ENCODE measurements around the gene CTRL.

The CTRL gene

DNA sequence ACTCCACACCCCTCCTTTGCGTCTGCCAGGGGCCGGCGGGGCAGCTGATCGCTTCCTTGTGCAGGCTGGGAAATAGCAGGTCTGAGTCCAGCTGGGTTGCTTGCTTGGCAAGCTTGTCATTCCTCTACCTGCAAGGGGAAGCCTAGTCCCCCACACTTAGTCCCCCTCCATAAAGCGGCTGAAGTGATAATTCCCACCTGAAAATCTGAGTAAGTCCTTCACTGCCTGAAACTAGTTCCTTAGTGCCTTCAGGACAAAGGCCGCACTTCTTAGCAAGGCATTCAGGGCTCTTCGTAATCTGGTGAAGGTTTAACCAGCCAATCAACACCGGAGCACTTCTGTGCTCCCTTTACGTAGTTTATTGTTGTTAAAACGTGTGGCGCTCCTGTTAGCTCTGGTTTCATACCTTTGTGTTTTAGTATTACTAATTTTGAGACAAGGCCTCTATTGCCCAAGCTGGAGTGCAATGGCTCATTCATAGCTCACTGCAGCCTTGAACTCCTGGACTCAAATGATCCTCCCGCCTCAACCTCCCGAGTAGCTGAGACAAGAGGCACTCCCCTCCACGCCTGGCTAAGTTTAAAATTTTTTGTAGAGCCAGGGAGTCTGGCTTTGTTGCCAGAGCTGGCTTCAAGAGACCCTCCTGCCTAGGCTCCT lies 37.8 kb downstream of the CTRL start:
- no peak for DNase-seq (ENCODE audit: extremely low read depth in 1 of 2, low read depth in 1 of 2)

DNA sequence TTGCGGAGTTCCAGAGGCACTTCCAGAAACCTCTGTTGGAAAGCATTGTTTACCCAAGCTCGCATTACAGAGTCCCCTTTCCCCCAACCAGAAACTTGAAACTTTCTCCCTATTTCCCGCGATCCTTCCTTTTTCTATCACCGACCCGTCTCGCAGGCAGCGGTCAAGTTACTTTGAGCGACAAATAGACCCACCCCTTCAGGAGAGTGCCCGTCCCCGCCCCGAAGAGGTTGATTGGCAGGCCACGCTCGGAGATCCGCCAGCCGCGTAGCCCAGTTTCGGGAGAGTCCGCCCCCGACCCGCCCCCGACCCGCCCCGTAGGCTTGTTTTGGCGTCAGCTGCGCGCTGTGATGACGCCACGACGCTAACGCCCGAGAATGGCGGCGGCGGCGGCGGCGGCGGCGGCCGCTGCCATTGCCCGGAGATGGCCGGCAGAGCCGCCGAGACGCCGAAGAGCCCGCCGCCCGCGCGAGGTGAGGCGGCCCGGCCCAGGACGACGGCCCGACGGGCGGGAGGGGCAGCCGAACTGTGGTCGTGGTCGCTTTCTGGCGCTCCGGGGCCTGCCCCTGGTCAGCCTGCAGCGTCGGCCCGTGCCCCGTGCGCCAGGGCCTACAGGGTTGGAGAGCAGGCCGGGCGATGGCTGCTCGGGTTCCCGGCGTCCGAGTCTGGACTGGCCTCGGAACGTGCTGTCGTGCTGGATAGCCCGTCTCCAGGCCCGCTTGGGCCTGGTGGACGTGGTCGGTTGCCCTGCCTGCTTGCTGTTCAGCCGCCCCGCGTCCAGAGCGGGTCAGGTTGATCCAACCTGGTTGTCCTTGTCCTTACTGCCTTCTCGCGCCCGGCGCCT lies 38.5 kb downstream of the CTRL start, which contains the start of gene PSKH1:
TSS of gene PSKH1 (plus strand) at position 356 of the 844 bp plus-strand sequence. CDS start 15,496 bp downstream, outside the sequence.
- DNase-seq (ENCODE audit: extremely low read depth in 1 of 2, low read depth in 1 of 2) = peak; percentile 83 to 90

DNA sequence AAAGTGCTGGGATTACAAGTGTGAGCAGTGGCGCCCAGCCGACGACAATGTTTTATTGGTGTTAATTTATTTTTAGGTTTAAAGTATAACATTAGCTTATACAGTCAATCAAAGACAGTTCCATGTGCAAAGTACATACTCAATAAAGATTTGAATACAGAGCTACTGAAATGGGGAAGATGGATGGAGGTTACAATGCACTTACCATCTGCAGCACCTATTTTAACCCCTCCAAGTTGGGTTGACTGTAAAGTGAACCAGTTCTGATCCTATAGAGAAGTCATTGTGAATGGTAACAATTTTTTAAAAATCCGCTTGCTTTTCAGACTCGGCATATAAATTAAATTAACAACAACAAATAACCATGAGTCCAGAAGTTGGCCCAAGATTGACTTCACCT lies 39.3 kb downstream of the CTRL start:
- DNase-seq (ENCODE audit: extremely low read depth in 1 of 2, low read depth in 1 of 2) = no peak

DNA sequence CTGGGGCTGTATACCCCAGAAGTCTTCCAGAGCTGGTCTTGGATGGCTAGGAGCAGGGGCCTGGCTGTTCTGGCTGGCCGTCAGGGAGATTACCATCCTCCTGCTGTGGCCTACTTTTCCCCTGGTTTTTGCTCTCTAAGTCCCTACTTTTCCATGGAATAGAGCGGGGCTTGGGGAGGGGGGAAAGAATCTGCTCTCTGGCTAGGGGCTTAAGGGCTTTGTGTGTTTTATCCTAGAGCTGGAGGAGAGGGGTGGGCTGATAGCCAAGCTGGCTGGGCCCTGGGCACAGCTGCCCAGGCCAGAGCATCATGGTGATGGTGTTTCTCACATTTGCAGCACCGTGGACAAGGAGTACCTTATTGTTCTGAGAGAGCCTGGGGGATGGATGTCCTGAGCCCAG lies 43.3 kb downstream of the CTRL start:
- no peak for DNase-seq (ENCODE audit: extremely low read depth in 1 of 2, low read depth in 1 of 2)

DNA sequence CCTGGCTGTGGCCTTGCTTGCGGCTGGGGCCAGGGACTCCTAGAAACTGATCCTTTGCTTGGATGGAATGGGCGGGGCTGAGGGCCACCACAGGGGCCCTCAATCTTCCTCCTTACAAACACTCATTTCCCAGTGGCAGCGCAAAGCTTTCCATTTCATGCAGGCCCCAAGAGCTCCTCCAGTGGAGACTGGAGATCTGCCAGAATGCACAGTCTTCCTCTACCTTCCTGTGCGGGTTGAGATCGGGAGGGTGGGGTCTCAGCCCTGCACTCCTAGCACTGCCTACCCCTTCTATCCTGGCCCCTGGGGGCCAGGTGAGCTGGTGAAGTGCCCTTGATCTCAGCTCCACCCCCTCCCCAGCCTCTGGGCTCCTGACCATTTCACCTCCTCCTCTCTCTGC lies 45.3 kb downstream of the CTRL start:
- DNase-seq (ENCODE audit: extremely low read depth in 1 of 2, low read depth in 1 of 2) = no peak

DNA sequence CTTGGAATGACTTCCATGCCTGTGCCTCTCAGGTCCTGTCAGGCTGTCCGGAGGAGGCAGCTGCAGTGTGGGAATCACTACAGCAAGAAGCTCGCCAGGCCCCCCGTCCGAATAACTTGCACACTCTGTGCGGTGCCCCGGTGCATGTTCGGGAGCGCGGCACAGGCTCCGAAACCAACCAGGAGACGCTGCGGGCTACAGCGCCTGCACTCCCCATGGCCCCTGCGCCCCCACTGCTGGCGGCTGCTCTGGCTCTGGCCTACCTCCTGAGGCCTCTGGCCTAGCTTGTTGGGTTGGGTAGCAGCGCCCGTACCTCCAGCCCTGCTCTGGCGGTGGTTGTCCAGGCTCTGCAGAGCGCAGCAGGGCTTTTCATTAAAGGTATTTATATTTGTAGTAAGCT lies 45.7 kb downstream of the CTRL start:
- DNase-seq (ENCODE audit: extremely low read depth in 1 of 2, low read depth in 1 of 2) = no peak

DNA sequence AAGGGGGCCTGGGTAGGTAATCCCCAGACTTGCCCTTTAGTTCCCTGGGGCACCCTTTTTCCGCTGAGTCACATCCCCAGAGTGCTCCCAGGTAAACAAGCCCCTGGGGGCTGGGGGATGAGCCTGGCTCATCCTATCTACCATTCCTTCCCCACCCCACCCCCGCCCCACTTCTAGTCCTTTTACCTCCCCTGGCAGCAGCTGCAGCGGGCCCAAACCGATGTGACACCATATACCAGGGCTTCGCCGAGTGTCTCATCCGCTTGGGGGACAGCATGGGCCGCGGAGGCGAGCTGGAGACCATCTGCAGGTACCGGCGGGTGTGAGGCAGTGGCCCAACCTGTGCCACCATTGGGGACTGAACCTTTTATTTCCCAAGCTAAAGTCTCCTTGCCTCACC lies 46.1 kb downstream of the CTRL start:
- DNase-seq (ENCODE audit: extremely low read depth in 1 of 2, low read depth in 1 of 2) = no peak

DNA sequence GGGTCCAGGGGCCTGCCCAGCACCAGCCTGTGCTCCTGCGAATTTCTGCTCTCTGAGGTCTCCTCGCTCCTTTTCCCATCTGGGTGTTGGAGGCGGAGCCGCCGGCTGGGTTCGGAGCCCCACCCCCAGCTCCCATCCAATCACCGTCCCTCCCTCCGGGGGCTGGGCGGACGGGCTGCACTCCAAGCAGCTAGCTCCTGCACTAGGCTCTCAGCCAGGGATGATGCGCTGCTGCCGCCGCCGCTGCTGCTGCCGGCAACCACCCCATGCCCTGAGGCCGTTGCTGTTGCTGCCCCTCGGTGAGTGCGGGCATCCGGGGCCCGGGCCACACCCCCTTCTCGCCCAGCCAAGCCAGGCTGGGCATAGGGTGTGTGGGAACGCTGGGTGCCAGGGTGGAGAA lies 47.0 kb downstream of the CTRL start, which contains the start of gene NRN1L:
TSS of gene NRN1L (plus strand) at position 202 of the 400 bp plus-strand sequence. CDS start at position 221, 19 bp downstream.
- DNase-seq (ENCODE audit: extremely low read depth in 1 of 2, low read depth in 1 of 2) = no peak

DNA sequence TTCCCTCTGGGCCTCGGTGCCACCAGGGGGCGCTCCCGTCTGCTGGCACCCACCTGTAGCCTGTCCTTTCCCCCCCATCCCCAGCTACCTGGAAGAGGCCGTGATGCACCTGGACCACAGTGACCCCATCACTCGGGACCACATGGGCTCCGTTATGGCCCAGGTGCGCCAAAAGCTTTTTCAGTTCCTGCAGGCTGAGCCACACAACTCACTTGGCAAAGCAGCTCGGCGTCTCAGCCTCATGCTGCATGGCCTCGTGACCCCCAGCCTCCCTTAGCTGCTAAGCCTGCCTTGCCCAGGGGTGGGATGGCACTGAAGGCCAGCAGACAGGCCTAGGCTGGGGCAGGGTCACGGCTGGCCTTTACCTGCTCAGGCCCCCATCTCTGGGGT lies 47.8 kb downstream of the CTRL start:
- peak; percentile 22 to 71 for DNase-seq (ENCODE audit: extremely low read depth in 1 of 2, low read depth in 1 of 2)

DNA sequence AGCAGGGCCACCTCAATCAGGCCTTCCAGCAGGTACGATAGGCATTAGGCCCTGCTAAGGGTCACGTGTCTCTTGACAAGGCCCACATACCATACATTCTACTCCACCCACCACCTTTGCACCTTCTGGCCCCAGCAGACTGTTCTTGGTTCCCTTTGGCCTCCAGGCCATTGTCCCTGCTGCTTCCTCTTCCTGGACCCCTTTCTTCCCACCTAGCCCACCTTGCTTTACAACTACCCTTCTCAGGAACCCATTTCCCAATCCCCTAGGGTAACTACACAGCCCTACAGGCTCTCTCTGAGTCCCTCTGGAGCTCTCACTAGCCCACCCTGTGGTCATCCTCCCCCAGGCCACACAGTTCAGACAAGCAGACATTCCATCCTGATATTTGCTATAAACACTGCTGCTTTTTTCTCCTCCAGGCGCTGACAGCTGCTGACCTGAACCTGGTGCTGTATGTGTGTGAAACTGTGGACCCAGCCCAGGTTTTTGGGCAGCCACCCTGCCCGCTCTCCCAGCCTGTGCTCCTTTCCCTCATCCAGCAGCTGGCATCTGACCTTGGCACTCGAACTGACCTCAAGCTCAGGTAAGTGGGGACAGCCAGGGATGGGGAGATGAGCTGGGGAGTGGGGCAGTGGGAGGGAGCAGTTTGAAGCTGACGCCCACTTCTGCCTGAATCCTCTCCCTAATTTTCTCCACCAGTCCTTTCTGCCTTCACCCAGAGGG lies 48.4 kb downstream of the CTRL start:
- no peak for DNase-seq (ENCODE audit: extremely low read depth in 1 of 2, low read depth in 1 of 2)

DNA sequence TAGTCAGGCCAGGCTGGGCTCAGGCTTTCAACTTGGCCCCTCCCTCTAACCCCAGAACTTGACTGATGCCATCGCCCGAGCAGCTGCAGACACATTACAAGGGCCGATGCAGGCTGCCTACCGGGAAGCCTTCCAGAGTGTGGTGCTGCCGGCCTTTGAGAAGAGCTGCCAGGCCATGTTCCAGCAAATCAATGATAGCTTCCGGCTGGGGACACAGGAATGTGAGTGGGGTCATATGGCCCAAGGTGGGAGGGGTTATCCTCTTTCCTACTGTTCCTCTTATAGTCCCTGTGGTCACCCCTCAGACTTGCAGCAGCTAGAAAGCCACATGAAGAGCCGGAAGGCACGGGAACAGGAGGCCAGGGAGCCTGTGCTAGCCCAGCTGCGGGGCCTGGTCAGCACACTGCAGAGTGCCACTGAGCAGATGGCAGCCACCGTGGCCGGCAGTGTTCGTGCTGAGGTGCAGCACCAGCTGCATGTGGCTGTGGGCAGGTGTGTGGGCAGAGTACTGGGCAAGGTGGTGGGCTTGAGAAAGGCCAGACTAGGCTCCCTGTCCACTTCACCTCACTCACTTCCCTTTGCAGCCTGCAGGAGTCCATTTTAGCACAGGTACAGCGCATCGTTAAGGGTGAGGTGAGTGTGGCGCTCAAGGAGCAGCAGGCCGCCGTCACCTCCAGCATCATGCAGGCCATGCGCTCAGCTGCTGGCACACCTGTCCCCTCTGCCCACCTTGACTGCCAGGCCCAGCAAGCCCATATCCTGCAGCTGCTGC lies 49.1 kb downstream of the CTRL start:
- DNase-seq (ENCODE audit: extremely low read depth in 1 of 2, low read depth in 1 of 2) = no peak

DNA sequence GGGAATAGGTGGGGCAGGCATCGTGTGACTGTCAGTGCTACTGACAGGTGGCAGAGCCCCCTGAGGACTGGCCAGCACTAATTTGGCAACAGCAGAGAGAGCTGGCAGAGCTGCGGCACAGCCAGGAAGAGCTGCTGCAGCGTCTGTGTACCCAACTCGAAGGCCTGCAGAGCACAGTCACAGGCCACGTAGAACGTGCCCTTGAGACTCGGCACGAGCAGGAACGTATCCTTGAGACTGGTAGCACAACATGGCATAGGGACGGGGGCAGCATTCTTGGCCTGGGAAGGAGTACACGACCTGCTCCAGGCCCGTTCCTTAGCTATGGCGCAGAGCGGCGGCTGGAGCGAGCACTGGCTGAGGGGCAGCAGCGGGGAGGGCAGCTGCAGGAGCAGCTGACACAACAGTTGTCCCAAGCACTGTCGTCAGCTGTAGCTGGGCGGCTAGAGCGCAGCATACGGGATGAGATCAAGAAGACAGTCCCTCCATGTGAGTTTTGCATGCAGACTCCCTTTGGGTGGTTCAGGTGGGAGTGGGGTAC lies 50.0 kb downstream of the CTRL start:
- DNase-seq (ENCODE audit: extremely low read depth in 1 of 2, low read depth in 1 of 2) = no peak

DNA sequence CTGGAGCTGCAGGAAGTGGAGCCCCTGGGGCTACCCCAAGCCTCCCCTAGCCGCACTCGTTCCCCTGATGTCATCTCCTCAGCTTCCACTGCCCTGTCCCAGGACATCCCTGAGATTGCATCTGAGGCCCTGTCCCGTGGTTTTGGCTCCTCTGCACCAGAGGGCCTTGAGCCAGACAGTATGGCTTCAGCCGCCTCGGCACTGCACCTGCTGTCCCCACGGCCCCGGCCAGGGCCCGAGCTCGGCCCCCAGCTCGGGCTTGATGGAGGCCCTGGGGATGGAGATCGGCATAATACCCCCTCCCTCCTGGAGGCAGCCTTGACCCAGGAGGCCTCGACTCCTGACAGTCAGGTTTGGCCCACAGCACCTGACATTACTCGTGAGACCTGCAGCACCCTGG lies 51.1 kb downstream of the CTRL start:
- DNase-seq (ENCODE audit: extremely low read depth in 1 of 2, low read depth in 1 of 2) = no peak

DNA sequence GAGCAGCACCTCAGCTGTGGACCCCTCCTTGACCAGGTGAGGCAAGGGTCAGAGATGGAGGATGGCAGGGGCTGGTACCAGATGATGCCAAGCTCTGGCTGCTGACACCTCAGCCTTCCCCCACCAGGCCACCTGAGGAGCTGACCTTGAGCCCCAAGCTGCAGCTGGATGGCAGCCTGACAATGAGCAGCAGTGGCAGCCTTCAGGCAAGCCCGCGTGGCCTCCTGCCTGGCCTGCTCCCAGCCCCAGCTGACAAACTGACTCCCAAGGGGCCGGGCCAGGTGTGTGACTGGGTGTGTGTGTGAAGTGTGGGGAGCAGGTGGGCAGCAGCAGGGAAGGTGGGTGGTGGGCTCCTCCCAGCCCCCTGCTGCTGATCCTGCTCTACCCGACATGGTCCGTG lies 51.7 kb downstream of the CTRL start:
- DNase-seq (ENCODE audit: extremely low read depth in 1 of 2, low read depth in 1 of 2) = no peak

Measured in activated CD8-positive, alpha-beta memory T cell treated with anti-CD3 and anti-CD28 coated beads for 1 hour (primary cell).